Posterior vena cava (tissue), 2 donors: ENCODE results near the gene TPGS1. TPM values are rescaled to one million over a fixed set of nuclear protein-coding genes. Genes with fewer than 3 reads are reported as not detected.

ENCODE experiments used
- DNase-seq: peaks from one replicate; pipeline ENCODE4 v3.0.0-alpha.2; 2020; ENCODE audit warnings: low spot score
- intact Hi-C, 2 donors: fragments of 100-400 bp; cut with DNase I; formaldehyde crosslinking; loops; one replicate each; pipeline versions ENCODE4 v1.14.1 to v1.14.2; 2022 to 2023
- total RNA-seq, 2 donors: library from RNA; stranded (reverse); fragmentation: NEBNext Ultra II Directional; extraction: Animal tissue kit (Norgen Biotek cat#: 25700); gene quantifications; one replicate each; pipeline ENCODE4 v1.2.1, GENCODE V29; 2021
- donor health status: DM: yes; HTN: yes; CAD: no.
- donor health status: DM: yes; HTN: yes; CAD: no.

TPGS1 gene
- total RNA-seq, 2 donors from 2014 or later: 21.0 to 21.2 TPM

DNA sequence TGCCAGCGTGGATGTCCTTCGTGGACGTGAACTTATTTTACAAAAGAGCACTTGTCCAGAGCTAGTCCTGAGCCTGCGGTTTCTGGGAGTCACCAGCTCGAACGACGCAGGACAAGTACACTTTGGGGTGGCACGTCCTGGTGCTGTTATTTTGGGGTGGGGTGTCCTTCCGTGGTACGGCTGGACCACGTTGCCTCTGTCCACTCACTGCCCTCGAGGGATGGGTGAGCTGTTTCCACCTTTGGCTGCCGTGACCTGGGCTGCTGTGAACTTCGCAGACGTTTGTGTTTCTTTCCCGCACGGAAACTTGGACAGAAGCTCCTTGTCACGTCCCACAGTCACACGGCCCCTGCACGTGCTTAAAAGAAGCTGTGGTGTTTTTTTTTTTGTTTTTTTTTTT, 47.5 kb downstream of the TPGS1 start:
- no peak for DNase-seq
- intact Hi-C loops: no loop called here

DNA sequence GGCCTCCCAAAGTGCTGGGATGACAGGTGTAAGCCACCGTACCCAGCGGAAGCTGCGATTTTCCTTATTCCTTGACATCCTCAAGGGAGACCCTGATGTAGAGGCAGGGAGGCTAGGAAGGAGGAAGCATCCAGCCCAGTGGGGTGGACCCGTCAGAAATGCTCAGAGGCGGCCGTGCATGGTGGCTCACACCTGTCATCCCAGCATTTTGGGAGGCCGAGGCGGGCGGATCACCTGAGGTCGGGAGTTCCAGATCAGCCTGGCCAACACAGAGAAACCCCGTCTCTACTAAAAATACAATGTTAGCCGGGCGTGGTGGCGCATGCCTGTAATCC, 48.1 kb downstream of the TPGS1 start:
- no peak for DNase-seq
- intact Hi-C loops: no loop called here

- DNase-seq: no peak
- intact Hi-C loops: no loop called here
These were observed 49.5 kb downstream of the TPGS1 start for GRCh38 chr19:556611-557382.

DNA sequence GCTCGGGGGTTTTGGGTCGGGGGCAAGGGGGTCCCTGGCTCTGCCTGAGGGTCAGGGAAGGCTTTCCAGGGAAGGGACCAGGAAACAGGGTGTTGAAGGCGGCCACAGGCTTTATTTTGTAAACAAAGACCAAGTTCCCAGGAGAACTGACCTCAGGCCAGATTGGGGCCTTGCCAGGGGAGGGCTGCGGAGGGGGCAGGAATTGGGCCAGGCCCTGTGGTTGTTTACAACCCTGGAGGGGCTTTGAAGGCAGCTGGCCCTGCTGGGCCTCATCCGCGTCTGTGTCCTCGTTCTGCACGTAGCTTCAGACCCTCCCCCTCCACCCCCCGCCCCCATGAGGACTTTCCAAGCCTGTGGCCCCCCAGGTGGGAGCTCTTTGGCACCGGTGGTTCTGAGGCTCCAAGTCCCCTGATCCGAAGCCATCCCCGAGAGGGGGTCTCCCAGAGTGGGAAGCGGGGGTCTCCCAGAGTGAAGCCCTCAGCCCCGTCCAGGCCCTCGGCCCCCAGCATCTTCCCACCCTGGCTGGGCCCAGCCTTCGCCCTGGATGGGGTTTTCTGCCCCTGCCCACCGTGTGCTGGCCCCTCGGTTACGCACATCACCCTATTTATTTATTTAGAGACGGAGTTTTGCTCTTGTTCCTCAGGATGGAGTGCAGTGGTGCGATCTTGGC, 51.6 kb downstream of the TPGS1 start:
- DNase-seq: no peak

DNA sequence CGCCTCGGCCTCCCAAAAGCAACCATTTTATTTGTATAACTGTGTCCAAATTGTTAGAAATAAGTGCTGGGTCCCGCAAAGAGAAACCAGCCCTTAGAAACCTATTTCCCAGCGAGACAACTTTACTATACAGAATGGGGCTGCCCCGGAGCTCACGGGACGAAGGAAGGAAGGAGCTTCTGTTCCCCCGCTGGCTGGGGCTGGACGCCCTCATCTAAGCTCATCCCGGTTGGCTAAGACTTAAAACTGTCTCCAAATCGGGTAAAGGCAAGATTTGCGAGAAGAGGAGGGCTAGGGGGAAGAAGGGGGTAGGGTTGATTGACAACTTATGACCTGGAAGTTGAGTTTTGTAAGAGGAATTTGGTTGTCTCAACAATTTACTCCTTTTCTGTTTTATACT, 52.8 kb downstream of the TPGS1 start:
- no peak for DNase-seq
- intact Hi-C loops: no loop called here

More for the DNA sequence above, 51.6 kb downstream of the TPGS1 start:
- intact Hi-C loops: no loop called here

DNA sequence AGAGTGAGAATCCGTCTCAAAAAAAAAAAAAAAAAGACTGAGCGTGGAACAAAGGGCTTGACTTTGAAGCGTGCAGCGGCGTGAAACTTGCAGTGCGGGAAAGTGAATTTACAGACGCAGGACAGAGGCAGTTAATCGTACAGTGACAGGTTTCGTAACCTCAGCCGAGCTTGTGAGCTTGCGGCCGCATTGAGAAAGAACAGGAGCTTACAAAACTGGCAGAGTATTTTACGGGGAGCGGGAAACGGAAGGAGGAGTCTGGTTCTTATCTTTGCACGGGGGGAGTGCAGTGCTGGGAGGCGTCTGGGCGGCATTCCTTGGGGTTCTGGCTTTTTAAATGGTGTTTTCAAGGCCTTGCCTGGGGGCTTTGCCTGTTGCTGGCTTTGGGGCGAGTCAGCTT, 59.1 kb downstream of the TPGS1 start:
- peak; percentile 52 for DNase-seq
- intact Hi-C loops: no loop called here

GRCh38 chr19:566844-567243, 59.5 kb downstream of the TPGS1 start:
- DNase-seq: no peak
- intact Hi-C loops: no loop called here

DNA sequence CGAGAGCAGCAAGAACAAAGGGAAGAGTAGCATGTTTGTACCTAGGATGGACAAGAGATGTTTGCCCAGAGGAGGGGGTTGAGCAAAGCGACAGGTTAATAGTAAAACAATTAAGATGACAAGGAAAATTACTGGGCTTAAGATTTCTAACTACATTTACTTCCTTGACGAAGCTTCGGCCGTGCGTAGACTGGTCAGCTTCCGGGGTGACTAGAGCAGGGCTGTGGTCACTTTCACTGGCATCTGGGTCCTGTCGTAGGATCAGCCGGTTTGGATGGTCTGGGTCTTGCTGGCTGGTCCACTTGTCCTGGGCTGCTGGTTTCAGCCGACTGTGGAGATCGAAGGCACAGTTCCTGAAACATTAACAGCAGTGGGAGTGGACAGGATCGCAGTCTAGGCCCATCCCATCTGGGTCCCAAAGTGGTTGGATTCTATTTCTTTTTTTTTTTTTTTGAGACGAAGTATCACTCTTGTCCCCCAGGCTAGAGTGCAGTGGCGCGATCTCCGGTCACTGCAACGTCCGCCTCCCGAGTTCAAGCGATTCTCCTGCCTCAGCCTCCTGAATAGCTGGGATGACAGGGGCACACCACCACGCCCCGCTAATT, 60.1 kb downstream of the TPGS1 start:
- intact Hi-C loops: no loop called here
- no peak for DNase-seq

Other genes starting within 250 kb of the TPGS1 start
- 1 to 10 TPM in 1 of 2 donors, under 1 TPM in 1; 0.83 to 4.5 TPM for gene PLPP2, start 216.1 kb upstream of the TPGS1 start, total RNA-seq
- gene MIER2, start 162.7 kb upstream of the TPGS1 start, total RNA-seq: 10 to 100 TPM; 18.8 to 25.3 TPM
- gene C2CD4C, start 98.3 kb upstream of the TPGS1 start, total RNA-seq: 1 to 10 TPM; 1.1 to 2.9 TPM
- 10 to 100 TPM; 21.0 to 21.9 TPM for gene SHC2, start 46.5 kb upstream of the TPGS1 start, total RNA-seq
- gene MADCAM1, start 11.0 kb upstream of the TPGS1 start, total RNA-seq: under 1 TPM in 1 of 2 donors, not detected in 1; 0.42 TPM
- 10 to 100 TPM; 41.1 to 45.8 TPM for gene CDC34, start 24.3 kb downstream of the TPGS1 start, total RNA-seq
- under 1 TPM; 0.74 to 0.76 TPM for gene GZMM, start 36.6 kb downstream of the TPGS1 start, total RNA-seq
- gene BSG, start 65.1 kb downstream of the TPGS1 start, total RNA-seq: 100 to 1,000 TPM; 288 to 300 TPM
- under 1 TPM; 0.10 to 0.37 TPM for gene HCN2, start 82.4 kb downstream of the TPGS1 start, total RNA-seq
- 10 to 100 TPM; 25.6 to 30.7 TPM for gene POLRMT, start 126.0 kb downstream of the TPGS1 start, total RNA-seq
- gene FGF22, start 132.4 kb downstream of the TPGS1 start, total RNA-seq: under 1 TPM in 1 of 2 donors, not detected in 1; 0.37 TPM
- 10 to 100 TPM; 24.5 to 27.1 TPM for gene RNF126, start 155.7 kb downstream of the TPGS1 start, total RNA-seq
- gene FSTL3, start 168.9 kb downstream of the TPGS1 start, total RNA-seq: 100 to 1,000 TPM; 234 to 270 TPM
- not detected for gene PRSS57, start 188.0 kb downstream of the TPGS1 start, total RNA-seq
- gene PALM, start 201.4 kb downstream of the TPGS1 start, total RNA-seq: 100 to 1,000 TPM in 1 of 2 donors, 10 to 100 TPM in 1; 89.6 to 128 TPM
- gene MISP, start 243.6 kb downstream of the TPGS1 start, total RNA-seq: under 1 TPM in 1 of 2 donors, not detected in 1; 0.14 TPM